T-helper 2 cell treated with Interferon-gamma antibody and Interleukin-4, amounts not matched to agents 5 μg/mL and 100 μg/mL, for 36 hours (primary cell): ENCODE results near the gene IL34.
A peak's percentile ranks its signal among the peaks of the same experiment; 100 is the strongest.

Experiments
- DNase-seq: peaks from one replicate; pipeline ENCODE4 v3.0.0; 2021; ENCODE audit warnings: low spot score
- H3K27ac Mint-ChIP-seq: one replicate; pipeline ENCODE4 v1.8.0; 2021; ENCODE audit warnings: mild to moderate bottlenecking, mixed read lengths
- H3K27me3 Mint-ChIP-seq: one replicate; pipeline ENCODE4 v1.8.0; 2021; ENCODE audit warnings: low read depth, mixed read lengths
- H3K36me3 Mint-ChIP-seq: one replicate; pipeline ENCODE4 v1.8.0; 2021; ENCODE audit warnings: low read depth, mixed read lengths
- H3K4me1 Mint-ChIP-seq: one replicate; pipeline ENCODE4 v1.8.0; 2021; ENCODE audit warnings: low read depth, mixed read lengths
- H3K4me3 Mint-ChIP-seq: one replicate; pipeline ENCODE4 v1.8.0; 2022; ENCODE audit warnings: mild to moderate bottlenecking, moderate library complexity, mixed read lengths
- H3K9me3 Mint-ChIP-seq: one replicate; pipeline ENCODE4 v1.8.0; 2021; ENCODE audit warnings: mixed read lengths

Gene IL34

GRCh38 chr16:70691223-70692129 lies 45.1 kb downstream of the IL34 start:
- DNase-seq = no peak
- Mint-ChIP-seq H3K9me3 (no peaks in the 10 kb centered on the region), H3K4me1 (peaks cover 8% of the 10 kb centered on the region), H3K36me3 (peaks cover 4% of the 10 kb centered on the region), H3K4me3 (no peak overlapping the region), H3K27me3 (peaks cover 9% of the 10 kb centered on the region), H3K27ac (no peak overlapping the region)

GRCh38 chr16:70692130-70692872 lies 45.9 kb downstream of the IL34 start:
- Mint-ChIP-seq H3K4me1 (peaks cover 15% of the 10 kb centered on the region), H3K36me3 (peaks cover 4% of the 10 kb centered on the region), H3K27me3 (peaks cover 2% of the 10 kb centered on the region), H3K27ac (no peak overlapping the region), H3K9me3 (no peaks in the 10 kb centered on the region), H3K4me3 (no peak overlapping the region)
- no peak for DNase-seq

GRCh38 chr16:70692873-70693671 lies 46.7 kb downstream of the IL34 start:
- Mint-ChIP-seq H3K27me3 (no peaks in the 10 kb centered on the region), H3K27ac (no peak overlapping the region), H3K9me3 (no peaks in the 10 kb centered on the region), H3K36me3 (peaks cover 4% of the 10 kb centered on the region), H3K4me3 (no peak overlapping the region), H3K4me1 (peaks cover 15% of the 10 kb centered on the region)
- DNase-seq = no peak

- Mint-ChIP-seq H3K4me3 (no peak overlapping the region), H3K27ac (no peak overlapping the region), H3K27me3 (no peaks in the 10 kb centered on the region), H3K4me1 (peaks cover 15% of the 10 kb centered on the region), H3K36me3 (peaks cover 4% of the 10 kb centered on the region), H3K9me3 (no peaks in the 10 kb centered on the region)
- no peak for DNase-seq
Observed at GRCh38 chr16:70694088-70694867, 47.9 kb downstream of the IL34 start.

GRCh38 chr16:70694868-70695218 lies 48.5 kb downstream of the IL34 start:
- H3K4me1 Mint-ChIP-seq = peaks cover 15% of the 10 kb centered on the region
- H3K9me3 Mint-ChIP-seq = no peaks in the 10 kb centered on the region
- H3K4me3 Mint-ChIP-seq = no peak overlapping the region
- H3K27ac Mint-ChIP-seq = no peak overlapping the region
- H3K36me3 Mint-ChIP-seq = peaks cover 4% of the 10 kb centered on the region
- no peak for DNase-seq
- H3K27me3 Mint-ChIP-seq = no peaks in the 10 kb centered on the region

GRCh38 chr16:70695331-70696070 lies 49.1 kb downstream of the IL34 start:
- H3K27me3 Mint-ChIP-seq = no peaks in the 10 kb centered on the region
- no peak for DNase-seq
- peaks cover 15% of the 10 kb centered on the region for H3K4me1 Mint-ChIP-seq
- H3K4me3 Mint-ChIP-seq = peak overlapping the region; percentile 61
- H3K9me3 Mint-ChIP-seq = no peaks in the 10 kb centered on the region
- peak overlapping the region; percentile 58 for H3K27ac Mint-ChIP-seq
- peaks cover 4% of the 10 kb centered on the region for H3K36me3 Mint-ChIP-seq

GRCh38 chr16:70696355-70696754 lies 50.0 kb downstream of the IL34 start:
- Mint-ChIP-seq H3K4me1 (peaks cover 15% of the 10 kb centered on the region), H3K4me3 (no peak overlapping the region), H3K9me3 (no peaks in the 10 kb centered on the region), H3K27ac (peak overlapping the region; percentile 36), H3K36me3 (peaks cover 4% of the 10 kb centered on the region), H3K27me3 (no peaks in the 10 kb centered on the region)
- no peak for DNase-seq

GRCh38 chr16:70696952-70697593 lies 50.7 kb downstream of the IL34 start:
- no peaks in the 10 kb centered on the region for H3K9me3 Mint-ChIP-seq
- H3K36me3 Mint-ChIP-seq = peaks cover 4% of the 10 kb centered on the region
- H3K4me3 Mint-ChIP-seq = no peak overlapping the region
- H3K4me1 Mint-ChIP-seq = peaks cover 15% of the 10 kb centered on the region
- H3K27ac Mint-ChIP-seq = peak overlapping the region; percentile 26
- no peak for DNase-seq
- no peaks in the 10 kb centered on the region for H3K27me3 Mint-ChIP-seq

GRCh38 chr16:70697594-70698170 lies 51.3 kb downstream of the IL34 start:
- DNase-seq = no peak
- H3K4me3 Mint-ChIP-seq = no peak overlapping the region
- peaks cover 15% of the 10 kb centered on the region for H3K4me1 Mint-ChIP-seq
- H3K9me3 Mint-ChIP-seq = no peaks in the 10 kb centered on the region
- no peak overlapping the region for H3K27ac Mint-ChIP-seq
- no peaks in the 10 kb centered on the region for H3K27me3 Mint-ChIP-seq
- peaks cover 4% of the 10 kb centered on the region for H3K36me3 Mint-ChIP-seq

- no peak overlapping the region for H3K27ac Mint-ChIP-seq
Observed at GRCh38 chr16:70698901-70699300, 52.5 kb downstream of the IL34 start.

GRCh38 chr16:70699696-70700095 lies 53.3 kb downstream of the IL34 start:
- Mint-ChIP-seq H3K27ac (no peak overlapping the region), H3K4me1 (peaks cover 15% of the 10 kb centered on the region), H3K4me3 (no peak overlapping the region), H3K9me3 (no peaks in the 10 kb centered on the region), H3K36me3 (peaks cover 4% of the 10 kb centered on the region), H3K27me3 (no peaks in the 10 kb centered on the region)
- DNase-seq = no peak

More at GRCh38 chr16:70698901-70699300, 52.5 kb downstream of the IL34 start:
- H3K27me3 Mint-ChIP-seq = no peaks in the 10 kb centered on the region
- H3K4me1 Mint-ChIP-seq = peaks cover 15% of the 10 kb centered on the region
- no peak overlapping the region for H3K4me3 Mint-ChIP-seq
- no peak for DNase-seq
- no peaks in the 10 kb centered on the region for H3K9me3 Mint-ChIP-seq
- H3K36me3 Mint-ChIP-seq = peaks cover 4% of the 10 kb centered on the region
